HCT116 (cell line): ENCODE data around the gene RNF220. TPM values are rescaled to one million over a fixed set of nuclear protein-coding genes. Genes with fewer than 3 reads are reported as not detected.

Experiments used
- ATAC-seq: fragments of 200-7000 bp; cut with Tn5 transposase; 2 replicates; pipeline ENCODE4 v1.9.1; 2020; ENCODE audit warnings: mild to moderate bottlenecking, moderate library complexity
- BruUV-seq: library from RNA; stranded (reverse); fragments of 400-500 nt; replicated peaks from 2 replicates; lab custom pipeline; 2021; lab: Mats Ljungman, UMichigan
- CTCF ChIA-PET: fragments of 300-600 bp; sonication (Branson Sonifier 250); formaldehyde crosslinking; loops from one replicate; lab custom pipeline; 2021; ENCODE audit warnings: antibody characterized with exemption; lab: Charles Lee
- POLR2A ChIA-PET: fragments of 300-600, 350-600 bp; sonication (Branson Sonifier 250); formaldehyde crosslinking; loops from one replicate; lab custom pipeline; 2021; ENCODE audit warnings: antibody characterized with exemption; lab: Charles Lee
- RAD21 ChIA-PET, 2 experiments: fragments of 300-600 bp; sonication (Branson Sonifier 250); formaldehyde crosslinking; loops; one replicate each; lab custom pipeline; 2023; ENCODE audit warnings: low total read pairs in 2 of 2; ENCODE audit not compliant: uncharacterized antibody in 2 of 2, unreplicated experiment in 2 of 2, low non-redundant PET in 1 of 2; lab: Charles Lee
- DNase-seq: peaks from one replicate; pipeline ENCODE4 v3.0.0-alpha.2; 2010; ENCODE audit warnings: low read depth, low spot score
- H2AFZ ChIP-seq: fragments of 200-600 bp; shearing (Covaris generic), sonication (generic); 2 replicates; pipeline ENCODE4 v1.6.1; 2017; ENCODE audit warnings: low read depth, mixed run types, mixed read lengths, antibody characterized with exemption, low read length; ENCODE audit not compliant: poor library complexity, severe bottlenecking
- H3K27ac ChIP-seq: 2 replicates; pipeline ENCODE4 v1.5.1; 2012; ENCODE audit warnings: low read depth, low read length
- H3K27me3 ChIP-seq: fragments of 200-600 bp; sonication (generic); 2 replicates; pipeline ENCODE4 v1.6.1; 2016; ENCODE audit warnings: mixed run types, low read length, mixed read lengths; ENCODE audit not compliant: insufficient read depth
- H3K36me3 ChIP-seq, 2 experiments: fragments of 200-500 bp in 1 of 2; fragments of 200-600 bp in 1 of 2; sonication (Bioruptor generic) in 1 of 2; sonication (generic) in 1 of 2; 2 replicates each; pipeline versions ENCODE4 v1.5.1 to v1.6.1; 2014 to 2016; ENCODE audit warnings: low read length in 2 of 2, inconsistent platforms in 1 of 2, mixed read lengths in 1 of 2, mixed run types in 1 of 2; ENCODE audit not compliant: insufficient read depth in 2 of 2, control insufficient read depth in 1 of 2
- H3K4me1 ChIP-seq, 2 experiments: fragments of 200-600 bp in 1 of 2; sonication (generic) in 1 of 2; 2 replicates each; pipeline versions ENCODE4 v1.5.1 to v1.6.1; 2012 to 2017; ENCODE audit warnings: low read length in 2 of 2, inconsistent platforms in 1 of 2, mild to moderate bottlenecking in 1 of 2, mixed read lengths in 1 of 2, mixed run types in 1 of 2, moderate library complexity in 1 of 2; ENCODE audit not compliant: insufficient read depth in 2 of 2, control insufficient read depth in 1 of 2
- H3K4me2 ChIP-seq: fragments of 200-600 bp; sonication (generic); 2 replicates; pipeline ENCODE4 v1.6.1; 2017; ENCODE audit warnings: mixed run types, low read length, mixed read lengths
- H3K4me3 ChIP-seq, 2 experiments: fragments of 200-600 bp in 1 of 2; sonication (generic) in 1 of 2; replicated peaks in 1 of 2; 2 replicates each; pipeline ENCODE4 v1.5.1; 2011 to 2016; ENCODE audit warnings: low read length in 2 of 2, control low read depth in 1 of 2, low read depth in 1 of 2, mild to moderate bottlenecking in 1 of 2, mixed read lengths in 1 of 2, mixed run types in 1 of 2
- H3K79me2 ChIP-seq: fragments of 200-600 bp; sonication (generic); 2 replicates; pipeline ENCODE4 v1.6.1; 2017; ENCODE audit warnings: mild to moderate bottlenecking, mixed run types, low read length, moderate library complexity, mixed read lengths; ENCODE audit not compliant: insufficient read depth
- H3K9ac ChIP-seq: fragments of 200-600 bp; sonication (generic); 2 replicates; pipeline ENCODE4 v1.6.1; 2016; ENCODE audit warnings: low read length, mixed read lengths
- H3K9me2 ChIP-seq: fragments of 200-600 bp; sonication (generic), shearing (Covaris generic); 2 replicates; pipeline ENCODE4 v1.6.1; 2017; ENCODE audit warnings: mixed run types, mild to moderate bottlenecking, moderate library complexity; ENCODE audit not compliant: insufficient read depth
- H3K9me3 ChIP-seq, 2 experiments: fragments of 200-500 bp in 1 of 2; fragments of 200-600 bp in 1 of 2; sonication (Bioruptor generic) in 1 of 2; sonication (generic) in 1 of 2; 2 replicates each; pipeline ENCODE4 v1.6.1; 2014 to 2017; ENCODE audit warnings: low read length in 2 of 2, mixed read lengths in 2 of 2, inconsistent platforms in 1 of 2, low read depth in 1 of 2, mild to moderate bottlenecking in 1 of 2, mixed run types in 1 of 2, moderate library complexity in 1 of 2; ENCODE audit not compliant: control insufficient read depth in 1 of 2, insufficient read depth in 1 of 2
- H4K20me1 ChIP-seq: fragments of 200-600 bp; sonication (generic), shearing (Covaris generic); 2 replicates; pipeline ENCODE4 v1.6.1; 2017; ENCODE audit warnings: mixed run types, mild to moderate bottlenecking, moderate library complexity; ENCODE audit not compliant: insufficient read depth
- CEBPB ChIP-seq: IDR thresholded peaks from 2 replicates; pipeline ENCODE4 v1.6.1; 2012; ENCODE audit warnings: low read depth
- CTCF ChIP-seq, 3 experiments: fragments of 200-600 bp in 1 of 3; sonication (generic) in 1 of 3; IDR thresholded peaks in 2 of 3; conservative IDR thresholded peaks in 1 of 3; 2 replicates each; pipeline ENCODE4 v1.5.1; 2012 to 2017; ENCODE audit warnings: low read depth in 2 of 3, low read length in 2 of 3, antibody characterized with exemption in 1 of 3, borderline replicate concordance in 1 of 3, control low read depth in 1 of 3, mild to moderate bottlenecking in 1 of 3, mixed read lengths in 1 of 3, mixed run types in 1 of 3, moderate library complexity in 1 of 3; ENCODE audit not compliant: insufficient read depth in 1 of 3
- EGR1 ChIP-seq: IDR thresholded peaks from 2 replicates; pipeline ENCODE4 v1.6.1; 2012; ENCODE audit warnings: low read depth
- EZH2 ChIP-seq: fragments of 200-600 bp; sonication (generic); IDR thresholded peaks from 2 replicates; pipeline ENCODE4 v1.6.1; 2017; ENCODE audit warnings: antibody characterized with exemption, mixed run types
- EZH2phosphoT487 ChIP-seq: fragments of 200-600 bp; IDR thresholded peaks from 2 replicates; pipeline ENCODE4 v1.6.1; 2018; ENCODE audit warnings: antibody characterized with exemption, borderline replicate concordance
- FOSL1 ChIP-seq: IDR thresholded peaks from 2 replicates; pipeline ENCODE4 v1.6.1; 2012; ENCODE audit warnings: low read depth
- JUND ChIP-seq: IDR thresholded peaks from 2 replicates; pipeline ENCODE4 v1.6.1; 2012
- SIN3A ChIP-seq: IDR thresholded peaks from 2 replicates; pipeline ENCODE4 v1.6.1; 2012; ENCODE audit warnings: low read depth
- SRF ChIP-seq: IDR thresholded peaks from 2 replicates; pipeline ENCODE4 v1.6.1; 2012; ENCODE audit warnings: low read depth
- TCF7L2 ChIP-seq: IDR thresholded peaks from 2 replicates; pipeline ENCODE4 v1.7.0; 2011; ENCODE audit warnings: borderline replicate concordance, inconsistent platforms; ENCODE audit not compliant: insufficient read depth, insufficient read length; ENCODE audit errors: extremely low read depth
- YY1 ChIP-seq: IDR thresholded peaks from 2 replicates; pipeline ENCODE4 v1.6.1; 2011; ENCODE audit warnings: low read length, low read depth, moderate library complexity, mild to moderate bottlenecking; ENCODE audit not compliant: insufficient replicate concordance; ENCODE audit errors: extremely low read depth
- ZBTB33 ChIP-seq: IDR thresholded peaks from 2 replicates; pipeline ENCODE4 v1.6.1; 2011; ENCODE audit warnings: mild to moderate bottlenecking, low read length, moderate library complexity; ENCODE audit not compliant: insufficient replicate concordance; ENCODE audit errors: extremely low read depth
- ZNF274 ChIP-seq: fragments of 200-500 bp; sonication (Bioruptor generic); IDR thresholded peaks from 2 replicates; pipeline ENCODE4 v1.6.1; 2014; ENCODE audit warnings: mild to moderate bottlenecking, low read depth, low read length, inconsistent platforms
- intact Hi-C: fragments of 100-400 bp; cut with micrococcal nuclease; formaldehyde crosslinking; loops from 2 replicates; pipeline ENCODE4 v1.10.0; 2022
- total RNA-seq: library from RNA; stranded (reverse); gene quantifications from one replicate; pipeline ENCODE4 v1.2.1, GENCODE V29; 2021; ENCODE audit not compliant: unreplicated experiment
- TF ChIP-seq, protein P1 (sequence below): IDR thresholded peaks from 2 replicates; pipeline ENCODE4 v1.6.1; 2012

The RNF220 gene
- total RNA-seq, 1 experiment from 2014 or later, result 84.5 TPM

- peak; percentile 89 for TF ChIP-seq TCF7L2
- TF ChIP-seq CEBPB, result no peak
- peak; percentile 81 for TF ChIP-seq JUND
- peak; percentile 78 for TF ChIP-seq FOSL1
Observed at GRCh38 chr1:44688760-44689446, 283.8 kb downstream of the RNF220 start (continued).

DNA sequence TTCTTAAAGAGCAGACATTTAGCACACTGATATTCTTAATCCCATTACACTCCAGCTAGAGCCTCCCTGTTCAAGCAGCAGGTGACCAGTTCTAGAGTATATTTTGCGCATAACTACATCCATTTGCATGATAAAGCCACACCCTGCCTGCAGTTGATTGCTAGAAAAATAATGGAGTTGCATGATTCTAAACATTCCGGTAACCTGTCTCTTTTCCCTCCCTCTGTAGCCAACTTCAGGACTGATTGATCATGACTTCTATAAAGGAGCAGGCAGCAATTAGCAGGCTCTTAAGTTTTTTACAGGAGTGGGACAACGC, 284.4 kb downstream of the RNF220 start:
- peak; percentile 54 for ATAC-seq
- Histone ChIP-seq H3K27me3 (no peaks in the 10 kb centered on the region), H3K4me3 (peak overlapping the region in 1 of 2 experiments; percentile 10; a peak in 1 of 4 replicates), H4K20me1 (no peaks in the 10 kb centered on the region), H3K36me3 (no peaks in the 10 kb centered on the region), H3K4me2 (peak overlapping the region; percentile 64), H3K9me2 (no peaks in the 10 kb centered on the region), H3K79me2 (no peaks in the 10 kb centered on the region), H3K9ac (no peak overlapping the region), H3K4me1 (peaks cover 31 to 47% of the 10 kb centered on the region in 2 experiments), H3K27ac (no peak overlapping the region; the same call in 1 of the 2 replicates), H2AFZ (no peak overlapping the region), H3K9me3 (no peaks in the 10 kb centered on the region)
- ChIA-PET POLR2A (interaction anchor here (1.0 to 2.7 kb wide), 2 partner anchors 9 to 32 kb away, joined by 3 to 24 read pairs; no protein-coding TSS in a partner anchor), CTCF (no interaction called here), RAD21 (no interaction called here)
- no TSS peak for BruUV-seq
- TF ChIP-seq EZH2, result no peak
- TF ChIP-seq EGR1, result no peak
- no peak for TF ChIP-seq SRF
- no peak for TF ChIP-seq CTCF (IDR thresholded peaks at IDR 0.05 in 2 of 3, conservative IDR thresholded peaks at IDR 0.05 in 1 of 3; ENCODE audit: borderline replicate concordance in 1 of 3, insufficient read depth in 1 of 3, low read depth in 2 of 3, low read length in 2 of 3)
- no peak for TF ChIP-seq ZBTB33
- TF ChIP-seq, protein P1, sequence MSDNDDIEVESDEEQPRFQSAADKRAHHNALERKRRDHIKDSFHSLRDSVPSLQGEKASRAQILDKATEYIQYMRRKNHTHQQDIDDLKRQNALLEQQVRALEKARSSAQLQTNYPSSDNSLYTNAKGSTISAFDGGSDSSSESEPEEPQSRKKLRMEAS, result no peak
- TF ChIP-seq SIN3A, result no peak
- TF ChIP-seq ZNF274, result no peak
- TF ChIP-seq TCF7L2, result no peak
- no peak for TF ChIP-seq YY1
- no peak for TF ChIP-seq EZH2phosphoT487
- DNase-seq, result no peak
- intact Hi-C loops, result no loop called here
